ENCODE data around the gene TMEM169. TPM values are rescaled to one million over a fixed set of nuclear protein-coding genes. Genes with fewer than 3 reads are reported as not detected.

Gene TMEM169
- total and polyA plus RNA-seq, 4 donors, result 0.42 to 1.9 (median 0.80) TPM

- no peak for DNase-seq (ENCODE audit: low spot score)
- H3K4me3 ChIP-seq (ENCODE audit: low read depth in 1 of 3, low read length in 3 of 3), result no peak overlapping the region
- no peaks in the 10 kb centered on the region for H3K27me3 ChIP-seq (ENCODE audit: control insufficient read depth in 4 of 4, insufficient read depth in 4 of 4, low read length in 3 of 4)
- H3K9me3 ChIP-seq (ENCODE audit: control insufficient read depth in 4 of 4, low read length in 3 of 4), result no peaks in the 10 kb centered on the region
- no peak overlapping the region for H3K27ac ChIP-seq (ENCODE audit: low read depth in 1 of 2, low read length in 2 of 2)
- H3K4me1 ChIP-seq (ENCODE audit: control insufficient read depth in 4 of 4, insufficient read depth in 4 of 4, low read length in 3 of 4), result peaks cover 7 to 33% (median 23%) of the 10 kb centered on the region in 4 donors
- no peak for TF ChIP-seq ZBTB33 (IDR thresholded peaks at IDR 0.05)
- TF ChIP-seq RXRA (IDR thresholded peaks at IDR 0.05), result no peak
- no peak for TF ChIP-seq ATF3 (IDR thresholded peaks at IDR 0.05)
- no peak for TF ChIP-seq MAX (IDR thresholded peaks at IDR 0.05)
- TF ChIP-seq FOXA2 (IDR thresholded peaks at IDR 0.05), result no peak
- TF ChIP-seq SP1 (IDR thresholded peaks at IDR 0.05), result no peak
- TF ChIP-seq CTCF (IDR thresholded peaks at IDR 0.05; ENCODE audit: low read depth, low read length, missing input control), result no peak
- TF ChIP-seq YY1 (IDR thresholded peaks at IDR 0.05), result no peak
- no peak for TF ChIP-seq GABPA (IDR thresholded peaks at IDR 0.05 in 1 of 2, conservative IDR thresholded peaks at IDR 0.05 in 1 of 2)
- TF ChIP-seq REST (IDR thresholded peaks at IDR 0.05), result no peak
- H3K36me3 ChIP-seq (ENCODE audit: control insufficient read depth in 4 of 4, insufficient read depth in 3 of 4, low read depth in 1 of 4, low read length in 3 of 4), result peaks cover 5 to 47% (median 27%) of the 10 kb centered on the region in 4 donors
- 97% methylated on average over 1 of the region's 1 CpG for WGBS
- H3K9ac ChIP-seq (ENCODE audit: low read depth in 1 of 2, low read length in 2 of 2), result no peak overlapping the region
Measured at GRCh38 chr2:216116418-216116817, 34.7 kb downstream of the TMEM169 start.

- Histone ChIP-seq H3K36me3 (ENCODE audit: control insufficient read depth in 4 of 4, insufficient read depth in 3 of 4, low read depth in 1 of 4, low read length in 3 of 4) (peaks cover 10 to 50% (median 33%) of the 10 kb centered on the region in 4 donors), H3K4me3 (ENCODE audit: low read depth in 1 of 3, low read length in 3 of 3) (no peak overlapping the region), H3K9me3 (ENCODE audit: control insufficient read depth in 4 of 4, low read length in 3 of 4) (no peaks in the 10 kb centered on the region), H3K27me3 (ENCODE audit: control insufficient read depth in 4 of 4, insufficient read depth in 4 of 4, low read length in 3 of 4) (no peaks in the 10 kb centered on the region), H3K27ac (ENCODE audit: low read depth in 1 of 2, low read length in 2 of 2) (no peak overlapping the region), H3K9ac (ENCODE audit: low read depth in 1 of 2, low read length in 2 of 2) (no peak overlapping the region), H3K4me1 (ENCODE audit: control insufficient read depth in 4 of 4, insufficient read depth in 4 of 4, low read length in 3 of 4) (peaks cover 7 to 29% (median 21%) of the 10 kb centered on the region in 4 donors)
- no peak for DNase-seq (ENCODE audit: low spot score)
- WGBS, result 85% methylated on average over 4 of the region's 4 CpGs
- no peak for TF ChIP-seq RXRA (IDR thresholded peaks at IDR 0.05)
- TF ChIP-seq JUND (IDR thresholded peaks at IDR 0.05), result no peak
- TF ChIP-seq ATF3 (IDR thresholded peaks at IDR 0.05), result no peak
- no peak for TF ChIP-seq HNF4G (IDR thresholded peaks at IDR 0.05)
- TF ChIP-seq REST (IDR thresholded peaks at IDR 0.05), result no peak
- no peak for TF ChIP-seq ZBTB33 (IDR thresholded peaks at IDR 0.05)
- no peak for TF ChIP-seq HNF4A (conservative IDR thresholded peaks at IDR 0.05)
Measured at GRCh38 chr2:216117561-216118340, 36.0 kb downstream of the TMEM169 start.
